ENCODE measurements around the gene ACOT7. TPM values are rescaled to one million over a fixed set of nuclear protein-coding genes. Genes with fewer than 3 reads are reported as not detected.
A peak's percentile ranks its signal among the peaks of the same experiment; 100 is the strongest.

Gene ACOT7
- polyA plus RNA-seq, 1 donor = 28.1 TPM

DNA sequence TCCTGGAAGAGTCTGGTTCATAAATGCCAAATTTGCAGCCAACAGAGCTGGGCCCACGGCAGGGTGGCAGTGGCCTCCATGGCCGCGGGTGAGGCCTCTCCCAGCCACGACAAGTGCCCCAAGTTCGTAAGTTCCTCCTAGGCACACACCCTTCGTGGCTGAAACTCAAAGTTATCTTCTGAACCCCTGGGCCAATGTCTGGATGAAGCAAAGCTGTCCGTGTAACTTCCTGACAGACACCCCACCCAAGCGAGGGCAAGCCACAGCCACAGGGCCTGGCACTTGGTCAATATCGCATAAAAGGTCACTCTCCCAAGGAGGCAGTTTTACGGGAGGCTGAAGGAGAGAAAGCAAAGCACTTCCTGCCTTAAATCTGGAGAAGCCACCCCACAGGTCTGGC is 104.9 kb downstream of the ACOT7 start:
- no peak for DNase-seq

DNA sequence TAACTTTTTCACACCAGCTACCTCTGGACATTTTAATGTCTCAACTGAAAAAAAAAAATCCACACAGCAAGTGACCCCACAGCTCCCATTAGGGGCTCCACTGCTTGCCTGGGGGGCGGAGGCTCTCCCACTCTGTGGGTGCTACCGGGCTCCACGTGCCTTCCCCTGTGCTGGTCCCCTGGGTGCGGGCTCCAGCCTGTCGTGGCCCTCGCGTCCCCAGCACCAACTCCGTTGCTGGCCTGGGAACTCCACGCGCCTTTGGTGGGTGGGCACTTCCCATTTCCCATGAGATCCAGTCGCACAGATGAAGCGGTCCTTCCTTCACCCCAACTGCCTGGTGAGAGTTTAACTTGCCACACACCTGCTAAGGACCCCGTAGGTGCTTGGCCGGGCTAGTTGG is 105.5 kb downstream of the ACOT7 start:
- no peak for DNase-seq

DNA sequence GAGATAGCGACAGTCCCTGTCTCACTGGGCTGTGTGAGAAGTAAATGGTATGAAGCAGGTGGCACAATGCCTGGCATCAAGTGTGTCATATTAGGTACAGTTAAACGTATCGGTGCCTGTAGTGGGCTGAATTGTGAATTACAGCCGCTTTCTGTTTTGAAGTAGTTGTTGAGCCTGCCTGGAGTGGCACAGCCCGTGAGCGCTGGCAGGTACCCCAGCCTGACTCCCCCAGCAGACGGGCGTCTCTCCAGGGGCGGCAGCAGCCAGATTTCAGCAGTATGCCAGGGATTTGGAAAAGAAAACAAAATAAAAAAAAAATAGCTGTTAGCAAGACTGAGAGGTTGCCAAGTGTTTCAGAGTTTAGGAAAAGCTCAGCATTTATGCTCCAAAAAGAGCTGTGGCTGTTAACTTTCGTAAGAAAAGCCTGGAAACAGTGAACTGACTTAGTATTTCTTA is 106.1 kb downstream of the ACOT7 start:
- DNase-seq = no peak

DNA sequence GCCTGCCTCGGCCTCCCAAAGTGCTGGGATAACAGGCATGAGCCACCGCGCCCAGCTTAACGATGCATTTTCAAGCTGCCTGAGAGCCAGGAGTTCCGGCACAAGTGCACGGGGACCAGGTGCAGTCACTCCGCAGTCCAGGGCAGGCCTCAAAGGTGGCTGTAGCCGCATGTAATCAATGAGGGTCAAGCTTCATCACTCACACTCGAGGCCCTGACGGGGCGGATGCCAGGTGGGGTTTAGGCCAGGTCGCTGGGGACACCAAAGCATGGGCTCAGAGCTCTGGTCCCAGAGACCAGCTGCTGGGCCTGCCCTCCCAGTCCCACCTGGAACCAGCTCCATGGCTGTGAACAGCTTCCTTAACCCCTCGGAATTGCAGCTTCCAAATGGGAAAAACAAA is 106.5 kb downstream of the ACOT7 start:
- DNase-seq = no peak

DNA sequence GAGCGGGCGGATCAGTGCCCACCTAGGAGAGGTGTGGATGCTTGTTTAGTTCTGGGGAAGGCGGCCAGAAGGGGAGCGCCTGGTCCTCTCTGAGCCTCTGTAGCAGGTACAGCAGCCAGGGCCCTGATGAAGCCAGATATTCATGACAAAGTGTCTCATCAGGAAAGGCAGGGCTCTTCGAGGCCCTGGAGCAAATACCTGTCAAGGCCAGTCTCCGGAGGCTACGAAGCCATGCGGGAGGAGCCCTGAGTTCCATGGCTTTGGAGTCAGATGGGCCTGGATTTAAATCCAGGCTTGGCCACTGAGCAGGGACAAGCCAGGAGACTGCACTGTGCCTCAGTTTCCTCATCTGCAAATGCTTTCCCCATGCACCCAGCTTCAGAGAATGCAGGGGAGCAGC is 107.3 kb downstream of the ACOT7 start:
- DNase-seq = no peak

DNA sequence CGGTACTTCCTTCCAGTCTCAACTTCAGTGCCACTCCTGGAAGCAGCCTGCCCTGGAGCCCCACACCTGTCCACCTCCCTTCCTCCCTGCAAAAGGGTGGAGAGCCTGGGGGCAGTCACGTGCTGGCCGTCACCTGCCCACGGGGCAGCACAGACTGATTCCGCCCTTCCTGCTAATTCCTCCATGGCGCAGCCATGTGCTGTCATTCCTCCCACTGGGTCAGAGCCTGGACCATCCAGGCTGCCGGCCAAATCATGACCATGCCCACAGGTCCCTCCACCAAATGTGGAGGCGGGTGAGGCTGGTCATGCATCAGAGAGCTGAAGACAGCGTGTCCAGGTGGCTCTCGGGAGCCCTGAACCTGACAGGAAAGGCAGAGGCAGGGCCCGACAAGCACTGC is 108.2 kb downstream of the ACOT7 start:
- DNase-seq = no peak

DNA sequence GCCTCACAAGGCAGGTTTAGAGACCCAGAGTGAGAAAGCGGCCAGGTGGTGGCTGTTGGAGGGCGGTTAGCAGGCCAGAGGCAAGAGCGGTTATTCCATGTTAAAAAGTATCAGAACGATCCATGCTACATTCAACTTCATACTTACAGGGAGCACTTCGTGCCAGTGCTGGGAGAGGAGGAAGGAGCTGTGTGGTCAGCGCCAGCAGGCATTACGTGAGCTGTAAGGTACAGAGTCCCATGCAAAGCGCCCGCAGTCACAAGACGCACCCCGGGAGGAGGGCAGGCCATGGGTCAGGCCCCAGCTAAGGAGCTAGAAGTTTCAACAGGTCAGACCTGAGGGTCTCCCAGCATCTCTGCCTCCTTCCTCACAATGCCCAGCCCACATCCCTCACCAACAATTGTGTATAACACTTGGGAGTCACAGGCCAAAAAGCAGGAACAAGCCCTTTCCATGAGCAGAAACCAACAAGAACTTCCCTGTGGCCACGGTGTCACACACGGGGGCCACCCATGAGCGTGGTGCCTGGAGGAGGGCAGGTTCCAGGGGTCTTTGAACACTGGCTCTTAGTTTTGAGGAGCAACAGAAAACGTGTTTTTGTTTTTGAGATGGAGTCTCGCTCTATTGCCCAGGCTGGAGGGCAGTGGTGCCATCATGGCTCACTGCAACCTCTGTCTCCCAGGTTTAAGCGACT is 110.8 kb downstream of the ACOT7 start:
- no peak for DNase-seq

DNA sequence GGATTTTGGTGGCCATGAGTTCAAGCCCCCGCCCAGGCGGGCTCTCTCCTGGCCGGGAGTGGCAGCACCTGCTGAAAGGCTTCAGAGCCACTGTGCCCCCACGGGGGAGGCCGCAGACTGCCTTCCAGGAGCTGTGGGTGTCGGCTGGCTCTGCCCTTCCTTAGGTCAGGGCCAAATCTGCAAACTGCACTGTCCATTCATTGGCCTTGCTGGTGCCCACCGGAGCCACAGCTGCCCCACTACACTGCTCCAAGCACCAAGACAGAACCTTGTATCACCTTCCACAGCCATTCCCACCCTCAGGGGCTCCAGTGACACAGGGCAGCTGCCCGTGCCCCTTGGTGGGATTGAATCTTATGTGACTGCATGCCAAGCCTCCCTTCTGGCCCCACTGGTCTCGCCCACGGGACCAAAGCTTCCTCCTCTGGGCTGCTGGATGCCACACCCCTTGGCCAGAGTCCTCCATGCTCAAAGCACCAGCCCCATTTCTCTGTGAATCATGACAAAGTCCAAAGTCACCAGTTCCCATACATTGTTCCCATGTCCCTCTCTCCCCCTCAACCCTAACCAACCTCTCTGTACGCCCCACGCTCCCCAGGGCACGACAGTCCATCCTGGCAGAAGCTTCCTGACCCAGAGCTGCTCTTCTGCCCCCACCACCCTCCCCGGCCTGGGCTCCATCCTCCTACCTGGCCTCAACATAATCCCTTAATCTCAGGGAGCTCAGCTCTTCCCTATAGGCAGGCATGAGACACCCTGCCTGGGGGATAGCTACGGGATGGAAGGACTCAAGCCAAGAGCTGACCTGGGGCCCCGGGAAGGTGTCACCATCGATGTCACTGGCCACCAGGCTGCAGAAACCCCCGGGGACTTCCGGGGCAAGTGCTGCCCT is 111.8 kb downstream of the ACOT7 start:
- DNase-seq = no peak

DNA sequence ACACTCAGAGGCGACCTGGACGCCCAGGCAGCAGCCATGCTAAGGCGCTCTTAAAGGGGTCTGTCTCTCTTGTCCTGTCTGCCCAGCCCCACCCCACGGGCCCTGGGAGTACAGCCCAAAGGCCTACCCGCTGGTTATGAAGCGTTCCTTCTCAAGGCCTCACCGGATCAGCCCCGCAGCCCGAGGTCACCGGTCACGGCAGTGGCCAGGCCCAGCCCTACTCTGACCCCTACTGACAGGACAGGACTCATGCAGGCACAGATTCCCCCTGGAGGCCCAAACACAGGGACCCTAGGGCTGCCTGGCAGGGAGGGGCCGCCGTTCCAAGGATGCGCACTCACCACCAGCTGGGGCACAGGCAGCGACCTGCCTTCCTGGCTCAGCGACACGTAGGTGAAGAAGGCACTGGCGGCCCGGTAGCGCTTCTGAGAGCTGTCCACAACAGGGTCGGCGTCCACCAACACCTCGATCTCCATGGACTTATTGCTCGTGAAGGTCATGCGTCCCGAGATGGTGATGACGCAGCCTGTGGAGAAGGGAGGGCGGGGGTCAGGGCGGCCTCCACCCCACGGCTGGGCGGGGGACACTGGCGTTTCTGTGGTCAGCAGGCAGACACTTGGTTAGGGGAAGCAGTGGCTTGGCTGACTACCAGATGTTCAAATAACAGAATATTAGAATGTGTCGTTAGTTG is 112.7 kb downstream of the ACOT7 start:
- DNase-seq = no peak

DNA sequence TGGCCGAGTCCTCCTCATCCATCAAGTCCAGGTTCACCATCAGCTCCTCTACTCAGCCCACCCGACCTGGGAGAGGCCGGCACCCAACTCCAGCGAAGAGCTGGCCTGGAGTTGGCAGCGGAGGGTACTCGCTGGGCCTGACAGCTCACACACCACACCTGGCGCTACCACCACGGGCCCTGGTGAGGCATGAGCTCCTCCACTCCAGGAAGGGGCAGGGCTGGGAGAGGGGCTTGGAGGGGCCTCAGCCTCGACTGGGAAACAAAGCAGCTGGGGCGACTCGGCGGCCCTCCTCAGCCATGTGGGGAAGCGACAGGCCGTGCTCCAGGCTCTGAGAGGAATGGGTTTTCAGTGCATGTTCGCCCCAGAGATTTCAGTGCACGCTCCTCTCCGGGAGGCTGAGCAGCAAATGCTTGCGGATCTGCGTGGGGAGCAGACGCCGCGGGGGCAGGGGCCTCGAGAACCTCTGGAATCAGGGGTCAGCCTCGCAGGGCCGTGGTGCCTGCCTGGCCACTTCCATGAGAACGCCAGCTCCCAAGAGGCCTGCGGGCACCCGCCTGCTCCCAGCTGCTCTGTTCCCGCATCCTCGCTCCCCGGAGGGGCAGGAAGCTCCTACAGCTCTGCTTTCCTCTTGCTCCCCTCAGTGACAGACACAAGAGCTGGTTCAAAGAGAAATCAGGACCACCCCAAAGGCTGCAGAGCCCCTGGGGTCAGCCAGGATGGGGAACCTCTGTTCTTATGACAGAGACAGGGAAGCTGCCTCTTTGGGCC is 113.8 kb downstream of the ACOT7 start:
- no peak for DNase-seq

DNA sequence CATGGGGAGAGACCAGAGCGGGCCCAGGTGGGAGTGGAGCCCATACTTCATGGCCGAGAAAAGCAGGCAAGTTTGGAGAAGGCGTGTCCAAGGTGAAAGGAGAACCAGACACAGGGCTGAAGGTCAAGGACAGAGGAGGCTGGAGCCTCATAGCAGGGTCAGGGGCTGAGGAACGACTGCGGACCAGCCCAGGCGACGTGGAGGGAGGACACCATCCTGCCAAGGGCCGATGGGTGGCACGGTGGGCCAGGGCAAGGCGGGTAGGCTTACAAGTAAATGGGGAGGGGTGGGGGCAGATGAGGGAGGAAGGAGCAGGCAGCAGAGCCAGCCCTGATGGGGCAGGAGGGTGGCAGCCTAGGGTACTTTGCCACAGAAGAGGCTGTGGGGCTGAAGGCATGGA is 114.5 kb downstream of the ACOT7 start:
- no peak for DNase-seq

DNA sequence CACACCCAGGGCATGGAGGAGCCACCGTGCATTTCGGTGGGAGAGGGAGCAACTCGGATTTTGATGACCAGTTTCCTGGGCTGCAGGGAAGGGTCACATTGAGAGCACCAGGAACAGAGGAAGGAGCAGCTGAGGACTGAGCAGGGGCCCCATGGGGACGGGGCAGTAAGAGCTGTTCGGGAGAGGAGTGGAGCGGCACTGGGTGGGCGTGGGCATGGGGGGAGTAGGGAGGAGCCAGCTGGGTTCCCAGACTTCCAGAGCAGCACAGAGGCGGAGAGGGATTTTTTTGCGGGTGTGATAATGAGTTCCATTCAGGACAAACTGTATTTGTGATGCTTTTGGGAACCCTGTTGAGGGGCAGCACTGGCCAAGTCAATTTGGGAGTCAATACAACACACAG is 115.3 kb downstream of the ACOT7 start:
- no peak for DNase-seq

DNA sequence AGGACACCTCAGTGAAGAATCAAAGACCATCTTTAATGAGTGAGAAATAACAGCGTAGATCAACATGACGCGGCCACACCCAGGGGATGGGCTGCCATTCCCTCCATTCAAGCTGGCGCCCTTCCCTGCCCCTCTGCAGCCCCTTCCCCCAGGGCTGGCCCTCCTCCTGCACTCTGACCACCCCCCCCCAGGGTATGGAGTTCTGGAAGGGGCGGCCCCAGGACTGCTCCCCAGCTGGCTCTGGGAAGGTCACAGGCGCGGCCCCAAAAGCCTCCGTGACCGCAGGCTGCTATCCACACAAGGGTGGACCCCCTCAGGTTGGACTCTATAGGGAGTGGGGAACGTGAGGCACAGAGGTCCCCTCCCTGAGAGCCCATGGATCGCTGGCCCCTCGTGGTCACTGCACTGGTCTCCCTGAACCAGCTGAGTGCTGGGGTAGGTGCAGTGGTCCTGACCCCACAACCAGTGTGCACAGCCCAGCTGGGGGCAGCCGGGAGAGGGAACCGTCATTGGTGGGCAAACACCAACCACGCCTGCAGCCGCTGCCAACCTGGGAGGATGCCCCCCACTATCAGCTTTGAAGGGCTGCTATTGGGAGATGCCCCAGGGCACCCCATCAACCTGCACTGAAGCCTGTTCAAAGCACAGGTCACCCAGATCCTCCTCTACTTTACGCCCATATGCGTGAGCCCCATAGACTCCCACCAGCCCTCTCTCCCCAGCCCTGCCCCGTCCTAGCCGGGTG is 116.6 kb downstream of the ACOT7 start:
- no peak for DNase-seq

DNA sequence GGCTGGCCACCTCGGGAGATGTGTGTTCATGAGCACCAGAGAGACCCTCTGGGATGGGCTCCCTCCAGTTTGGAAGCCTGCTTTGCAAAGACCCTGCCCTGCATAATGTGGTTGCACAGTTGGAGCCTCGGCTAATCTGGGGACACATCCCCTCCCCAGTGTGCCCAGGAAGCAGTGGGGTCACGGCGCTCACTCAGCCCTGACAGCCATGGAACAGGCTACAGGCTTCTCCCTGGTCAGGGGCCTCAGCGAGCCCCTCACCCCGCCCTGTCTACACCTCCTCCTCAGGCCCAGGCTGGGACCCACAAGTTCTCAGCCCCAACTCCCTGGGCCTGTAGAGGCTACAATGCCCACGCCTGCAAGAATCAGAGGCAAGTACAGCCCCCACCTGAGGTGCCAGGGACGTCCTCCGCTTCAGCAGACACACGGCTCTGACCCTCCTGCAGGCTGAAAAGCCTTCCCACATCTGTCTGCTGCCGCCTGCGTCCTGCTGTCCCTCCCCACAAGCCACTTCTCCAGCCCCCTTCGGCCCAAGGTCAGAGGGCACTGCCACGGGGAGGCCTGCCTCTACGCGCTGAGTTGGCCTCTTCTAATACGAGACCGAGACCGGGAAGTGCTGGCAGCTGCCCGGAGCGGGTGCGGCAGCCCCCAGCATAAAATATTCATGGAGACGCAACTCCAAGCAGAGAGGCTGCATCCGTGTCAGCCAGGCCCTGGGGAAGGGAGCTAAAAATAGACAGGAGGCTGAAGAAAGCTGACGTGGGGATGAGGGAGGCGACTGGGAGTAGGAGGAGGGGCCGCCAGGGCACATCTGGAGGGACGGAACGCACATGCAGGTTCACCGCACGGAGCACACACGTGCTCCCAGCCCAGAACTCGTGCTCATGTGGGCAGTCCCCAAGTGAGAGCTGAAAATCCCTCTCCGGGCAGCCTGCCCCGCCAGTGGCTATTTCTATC is 117.5 kb downstream of the ACOT7 start:
- DNase-seq = peak; percentile 67

DNA sequence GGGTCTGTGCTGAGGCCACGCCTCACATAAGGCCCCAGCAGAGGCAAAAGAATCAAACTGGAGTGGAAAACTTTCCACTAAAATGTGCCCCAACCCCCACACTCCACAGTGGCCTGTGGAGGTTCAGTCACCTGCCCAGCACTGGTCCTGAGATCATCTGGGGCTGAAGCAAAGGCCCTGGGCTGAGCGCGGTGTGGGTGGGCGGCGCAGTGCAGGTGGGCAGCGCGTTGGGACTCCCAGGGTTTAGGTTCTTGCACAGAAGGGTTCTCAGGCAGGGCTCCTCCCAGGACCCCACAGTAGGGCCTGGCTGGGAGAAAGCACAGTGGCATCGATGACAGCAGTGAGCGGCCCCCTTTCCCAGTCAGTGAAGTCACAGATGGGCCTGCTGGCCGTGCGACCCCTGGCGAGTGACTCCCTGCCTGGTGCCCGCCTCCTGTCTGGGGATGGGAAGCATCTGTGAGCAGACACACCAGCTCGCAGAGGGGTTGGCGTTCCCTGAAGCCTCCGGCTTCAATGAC is 118.9 kb downstream of the ACOT7 start:
- no peak for DNase-seq

DNA sequence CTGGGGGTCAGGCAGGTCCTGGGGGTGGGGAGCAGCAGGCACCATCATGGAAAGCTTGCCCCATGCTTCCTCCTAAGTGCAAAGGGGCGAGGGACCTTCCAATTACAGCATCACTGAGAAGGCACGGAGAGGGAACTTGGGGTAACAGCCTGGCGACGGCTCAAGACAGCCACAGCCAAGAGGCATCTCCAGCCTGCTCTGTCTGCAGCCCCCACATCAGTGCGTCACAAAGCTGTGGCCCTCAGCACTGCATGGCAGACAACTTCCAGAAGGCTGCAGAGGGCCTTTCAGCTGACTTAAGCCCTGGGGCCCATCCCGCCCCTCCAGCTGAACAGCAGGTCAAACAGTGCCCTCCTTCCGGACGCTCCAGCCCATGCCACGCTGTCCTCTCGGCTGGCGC is 119.5 kb downstream of the ACOT7 start:
- no peak for DNase-seq

DNA sequence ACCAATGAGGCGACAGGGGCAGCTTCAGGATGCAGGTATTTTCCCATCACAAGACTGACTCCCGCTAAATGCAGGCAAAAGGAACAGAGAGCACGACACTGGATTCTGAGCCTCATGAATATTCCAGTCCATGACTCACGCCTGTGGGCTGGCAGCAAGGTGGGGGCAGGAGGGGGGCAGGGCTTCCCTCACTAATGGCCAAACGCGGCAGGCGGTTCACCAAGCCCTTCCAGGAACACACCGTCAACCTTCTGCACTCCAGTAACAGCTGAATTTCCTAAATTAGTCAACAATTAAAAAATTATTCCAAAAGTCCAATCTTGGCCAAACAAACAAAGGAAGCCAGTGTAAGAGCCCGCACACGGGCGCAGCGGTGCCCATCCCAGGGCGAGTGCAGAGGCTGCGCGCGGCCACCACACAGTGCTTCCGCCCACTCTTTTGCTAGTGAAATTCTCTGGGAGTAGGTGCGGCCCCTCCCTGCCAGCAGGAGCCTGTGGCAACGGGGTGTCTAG is 120.1 kb downstream of the ACOT7 start:
- no peak for DNase-seq

DNA sequence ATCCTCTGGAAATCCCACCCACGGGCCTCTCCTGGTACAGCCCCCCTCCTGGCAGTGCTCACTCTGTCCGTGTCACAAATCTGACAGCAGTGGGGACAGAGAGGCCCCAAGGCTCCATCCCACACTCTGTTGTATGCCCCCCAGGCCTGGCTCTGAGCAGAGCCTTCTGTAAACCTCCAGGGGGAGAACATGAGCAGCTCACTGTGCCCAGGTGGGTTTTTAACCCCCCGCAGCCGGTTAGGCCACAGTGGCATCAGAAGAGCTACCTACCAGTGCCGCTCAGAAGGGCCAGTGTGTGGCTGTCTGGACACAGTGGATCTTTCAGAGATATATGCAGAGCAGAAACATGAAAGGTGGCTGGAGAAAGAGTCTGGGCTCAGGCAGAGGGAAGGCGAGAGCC is 120.7 kb downstream of the ACOT7 start:
- no peak for DNase-seq

DNA sequence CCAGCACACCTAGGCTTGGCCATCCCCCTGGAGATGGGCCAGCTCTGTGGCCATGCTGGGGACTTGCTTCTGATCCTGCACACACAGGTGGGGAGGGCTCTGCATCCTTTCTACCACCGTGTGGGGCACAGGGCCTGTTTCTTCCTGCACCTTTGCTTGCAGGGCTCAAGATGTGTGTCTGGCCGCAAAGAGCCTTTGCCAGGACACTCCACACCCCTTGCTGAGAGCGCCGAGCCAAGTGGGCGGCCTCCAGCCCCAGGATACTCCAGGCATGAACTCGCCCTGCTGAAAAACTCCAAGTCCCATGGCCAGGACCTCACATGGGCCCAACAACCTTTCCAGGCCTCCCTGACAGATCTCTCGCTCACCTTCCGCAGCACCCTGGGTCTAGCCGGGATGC is 121.1 kb downstream of the ACOT7 start:
- DNase-seq = no peak

DNA sequence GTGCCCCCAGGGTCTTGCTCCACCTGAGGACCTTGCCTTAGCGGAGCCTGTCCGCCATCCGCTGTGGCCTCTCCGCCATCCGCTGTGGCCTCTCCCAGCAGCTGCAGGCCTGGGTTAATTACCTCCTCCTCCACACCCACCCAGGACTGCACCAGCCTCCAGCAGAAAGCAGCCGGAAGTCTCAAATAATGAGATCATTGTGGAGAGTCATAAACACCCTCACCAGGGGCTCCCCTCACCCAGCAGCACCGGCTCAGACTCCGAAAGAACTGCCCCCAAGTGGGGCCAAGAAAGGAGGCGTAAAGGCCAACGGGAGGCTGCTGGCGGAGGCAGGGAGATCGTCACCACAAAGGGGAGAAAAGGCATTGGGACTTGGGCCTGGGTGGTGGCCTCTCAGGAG is 122.0 kb downstream of the ACOT7 start:
- no peak for DNase-seq

Measured in left kidney (tissue), 2 donors.